Measurements from ENCODE around the gene PTPRA. TPM values are rescaled to one million over a fixed set of nuclear protein-coding genes. Genes with fewer than 3 reads are reported as not detected.
A peak's percentile ranks its signal among the peaks of the same experiment; 100 is the strongest.

The PTPRA gene
- total RNA-seq, 1 donor from 2014 or later, result 43.6 TPM

GRCh38 chr20:2900845-2901592 is 27.7 kb downstream of the PTPRA start:
- ChIA-PET POLR2A (interaction anchor here (0.7 to 1.0 kb wide), 3 partner anchors 19 to 798 kb away, joined by 3 to 4 read pairs (median 3); partner anchors contain the start of gene PTPRA), CTCF (no interaction called here)
- TF ChIP-seq, protein P1, sequence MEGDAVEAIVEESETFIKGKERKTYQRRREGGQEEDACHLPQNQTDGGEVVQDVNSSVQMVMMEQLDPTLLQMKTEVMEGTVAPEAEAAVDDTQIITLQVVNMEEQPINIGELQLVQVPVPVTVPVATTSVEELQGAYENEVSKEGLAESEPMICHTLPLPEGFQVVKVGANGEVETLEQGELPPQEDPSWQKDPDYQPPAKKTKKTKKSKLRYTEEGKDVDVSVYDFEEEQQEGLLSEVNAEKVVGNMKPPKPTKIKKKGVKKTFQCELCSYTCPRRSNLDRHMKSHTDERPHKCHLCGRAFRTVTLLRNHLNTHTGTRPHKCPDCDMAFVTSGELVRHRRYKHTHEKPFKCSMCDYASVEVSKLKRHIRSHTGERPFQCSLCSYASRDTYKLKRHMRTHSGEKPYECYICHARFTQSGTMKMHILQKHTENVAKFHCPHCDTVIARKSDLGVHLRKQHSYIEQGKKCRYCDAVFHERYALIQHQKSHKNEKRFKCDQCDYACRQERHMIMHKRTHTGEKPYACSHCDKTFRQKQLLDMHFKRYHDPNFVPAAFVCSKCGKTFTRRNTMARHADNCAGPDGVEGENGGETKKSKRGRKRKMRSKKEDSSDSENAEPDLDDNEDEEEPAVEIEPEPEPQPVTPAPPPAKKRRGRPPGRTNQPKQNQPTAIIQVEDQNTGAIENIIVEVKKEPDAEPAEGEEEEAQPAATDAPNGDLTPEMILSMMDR (IDR thresholded peaks at IDR 0.05), result no peak
- DNase-seq (no peak), ATAC-seq (ENCODE audit: low read depth) (no peak)
- intact Hi-C loops (cut with micrococcal nuclease), result no loop called here
- Mint-ChIP-seq H3K4me3 (peak overlapping the region; percentile 47), H3K27me3 (no peaks in the 10 kb centered on the region), H3K27ac (peak overlapping the region; percentile 77), H3K9me3 (no peaks in the 10 kb centered on the region), H3K36me3 (ENCODE audit: low read depth) (peaks cover 10% of the 10 kb centered on the region), H3K4me1 (peaks cover 39% of the 10 kb centered on the region)

GRCh38 chr20:2902291-2902690 is 29.0 kb downstream of the PTPRA start:
- ChIA-PET POLR2A (no interaction called here), CTCF (no interaction called here)
- Mint-ChIP-seq H3K4me3 (no peak overlapping the region), H3K9me3 (no peaks in the 10 kb centered on the region), H3K27ac (no peak overlapping the region), H3K4me1 (peaks cover 36% of the 10 kb centered on the region), H3K36me3 (ENCODE audit: low read depth) (peaks cover 2% of the 10 kb centered on the region), H3K27me3 (no peaks in the 10 kb centered on the region)
- intact Hi-C loops (cut with micrococcal nuclease), result no loop called here
- no peak for ATAC-seq (ENCODE audit: low read depth)
- DNase-seq, result no peak
- TF ChIP-seq, protein P1 (IDR thresholded peaks at IDR 0.05), result no peak

- Mint-ChIP-seq H3K9me3 (no peaks in the 10 kb centered on the region), H3K4me3 (no peak overlapping the region), H3K36me3 (ENCODE audit: low read depth) (peaks cover 2% of the 10 kb centered on the region), H3K4me1 (peaks cover 36% of the 10 kb centered on the region), H3K27me3 (no peaks in the 10 kb centered on the region), H3K27ac (no peak overlapping the region)
- CTCF ChIA-PET, result no interaction called here
- TF ChIP-seq, protein P1 (IDR thresholded peaks at IDR 0.05), result no peak
- DNase-seq, result no peak
- ATAC-seq (ENCODE audit: low read depth), result no peak
- POLR2A ChIA-PET, result no interaction called here
- intact Hi-C loops (cut with micrococcal nuclease), result no loop called here
These were observed 29.5 kb downstream of the PTPRA start for GRCh38 chr20:2902818-2903217.

DNA sequence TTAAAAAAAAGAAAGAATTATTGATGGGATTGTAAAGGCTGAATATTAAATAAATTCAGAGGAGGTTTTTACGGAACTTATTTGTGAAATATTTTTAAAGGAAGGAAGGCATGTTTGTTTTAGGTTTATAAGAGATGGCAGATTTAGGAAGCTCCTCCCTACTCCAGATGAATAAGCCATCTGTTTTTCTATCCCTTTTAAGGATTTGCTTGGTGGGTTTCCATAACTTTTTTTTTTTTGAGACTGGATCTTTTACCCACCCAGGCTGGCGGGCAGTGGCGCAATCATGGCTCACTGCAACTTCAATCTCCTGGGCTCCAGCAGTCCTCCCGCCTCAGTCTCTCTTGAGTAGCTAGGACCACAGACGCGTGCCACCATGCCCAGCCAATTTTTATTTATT is 30.4 kb downstream of the PTPRA start:
- CTCF ChIA-PET, result no interaction called here

DNA sequence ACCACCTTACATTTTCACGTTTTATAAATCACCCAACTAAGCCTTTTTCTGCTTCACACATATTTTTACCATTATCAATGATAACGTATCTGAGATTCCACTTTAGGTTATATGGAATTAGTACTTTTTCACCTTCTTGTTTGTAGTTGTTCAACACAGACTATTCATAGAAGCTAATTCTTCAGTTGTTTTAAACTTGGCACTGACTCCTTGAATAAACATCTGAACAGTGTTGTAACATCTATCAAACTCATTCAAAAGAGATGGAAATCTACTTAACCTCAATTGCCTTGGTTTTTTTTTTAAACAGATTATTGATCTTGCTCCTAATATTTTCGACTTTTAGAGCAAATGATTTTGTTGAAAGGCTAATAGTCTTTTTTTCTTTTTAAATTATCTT is 34.2 kb downstream of the PTPRA start:
- peaks cover 2% of the 10 kb centered on the region for H3K4me1 Mint-ChIP-seq
- no peak for ATAC-seq (ENCODE audit: low read depth)
- H3K27ac Mint-ChIP-seq, result no peak overlapping the region
- DNase-seq, result no peak
- ChIA-PET CTCF (no interaction called here), POLR2A (interaction anchor here (1.1 kb wide), 1 partner anchor 35 kb away, joined by 3 read pairs; the partner anchor contains the start of gene PTPRA)
- H3K9me3 Mint-ChIP-seq, result no peaks in the 10 kb centered on the region
- TF ChIP-seq, protein P1 (IDR thresholded peaks at IDR 0.05), result no peak
- H3K4me3 Mint-ChIP-seq, result no peak overlapping the region
- H3K36me3 Mint-ChIP-seq (ENCODE audit: low read depth), result peaks cover 2% of the 10 kb centered on the region
- H3K27me3 Mint-ChIP-seq, result no peaks in the 10 kb centered on the region
- intact Hi-C loops (cut with micrococcal nuclease), result no loop called here

More for the DNA sequence above, 30.4 kb downstream of the PTPRA start:
- no peak overlapping the region for H3K27ac Mint-ChIP-seq
- no peaks in the 10 kb centered on the region for H3K9me3 Mint-ChIP-seq
- H3K4me3 Mint-ChIP-seq, result no peak overlapping the region
- DNase-seq (no peak), ATAC-seq (ENCODE audit: low read depth) (no peak)
- POLR2A ChIA-PET, result no interaction called here
- peaks cover 36% of the 10 kb centered on the region for H3K4me1 Mint-ChIP-seq
- intact Hi-C loops (cut with micrococcal nuclease), result no loop called here
- H3K36me3 Mint-ChIP-seq (ENCODE audit: low read depth), result peaks cover 2% of the 10 kb centered on the region
- H3K27me3 Mint-ChIP-seq, result no peaks in the 10 kb centered on the region
- TF ChIP-seq, protein P1 (IDR thresholded peaks at IDR 0.05), result no peak

Data from activated B cell treated with CpG ODN at 0.5 μM for 24 hours (primary cell).